C4-2B (cell line): ENCODE results near the gene COPG2.

ENCODE experiments used
- CTCF ChIP-seq: fragments of 450-650 bp; conservative IDR thresholded peaks from 2 replicates; pipeline ENCODE4 v1.5.1; 2017; ENCODE audit warnings: mild to moderate bottlenecking
- ZFX ChIP-seq: fragments of 450-650 bp; IDR thresholded peaks from 2 replicates; pipeline ENCODE4 v1.6.1; 2017

GRCh38 chr7:130515315-130516040 is 153.1 kb downstream of the COPG2 start:
- TF ChIP-seq CTCF: no peak
- no peak for TF ChIP-seq ZFX
